ENCODE data around the gene SYNM.

SYNM gene

GRCh38 chr15:99092554-99093172 lies 12.2 kb upstream of the SYNM start:
- no CpG with 5 or more reads among the region's 13 CpGs for WGBS, 2 donors (ENCODE audit: extremely low coverage in 2 of 2, insufficient read length in 2 of 2, insufficient replicate concordance in 1 of 2)
- DNase-seq (ENCODE audit: low spot score): no peak
- Histone ChIP-seq H2BK15ac (ENCODE audit: low read length) (no peak overlapping the region), H3K23ac (ENCODE audit: low read depth, low read length, poor library complexity) (no peak overlapping the region), H4K8ac (ENCODE audit: low read depth, low read length) (no peak overlapping the region), H3K79me1 (ENCODE audit: low read depth, low read length) (no peaks in the 10 kb centered on the region), H2AK5ac (ENCODE audit: low read depth, low read length) (no peak overlapping the region), H2BK5ac (ENCODE audit: low read length) (no peak overlapping the region), H3K36me3 (replicated peaks in 1 of 2; ENCODE audit: control insufficient read depth in 2 of 2, insufficient read depth in 2 of 2, low read length in 2 of 2) (no peaks in the 10 kb centered on the region), H3K27me3 (ENCODE audit: control insufficient read depth in 3 of 3, insufficient read depth in 3 of 3, low read depth in 1 of 3, low read length in 3 of 3) (peaks cover 0 to 10% (median 0%) of the 10 kb centered on the region in 3 experiments), H3K9me3 (replicated peaks in 1 of 2; ENCODE audit: control insufficient read depth in 2 of 2, insufficient read depth in 1 of 2, low read depth in 1 of 2, low read length in 2 of 2) (no peaks in the 10 kb centered on the region), H2BK12ac (ENCODE audit: low read length) (no peak overlapping the region), H3K14ac (ENCODE audit: low read length) (no peak overlapping the region), H4K91ac (ENCODE audit: low read depth, low read length, poor library complexity) (no peak overlapping the region), H3K4me2 (ENCODE audit: insufficient read depth, low read length, poor library complexity, severe bottlenecking) (no peak overlapping the region), H3K4me1 (ENCODE audit: control insufficient read depth in 2 of 2, insufficient read depth in 1 of 2, low read depth in 1 of 2, low read length in 2 of 2) (peaks cover 0 to 9% of the 10 kb centered on the region in 2 donors), H2BK120ac (ENCODE audit: low read depth, low read length) (no peak overlapping the region), H3K4ac (ENCODE audit: low read length) (no peak overlapping the region), H3K27ac (replicated peaks; ENCODE audit: low read length) (no peak overlapping the region), H3K9ac (ENCODE audit: low read depth, low read length, poor library complexity) (no peak overlapping the region), H3K4me3 (ENCODE audit: low read length in 2 of 2) (no peak overlapping the region), H2AFZ (ENCODE audit: low read length) (no peak overlapping the region), H3K18ac (ENCODE audit: low read length) (no peak overlapping the region)

GRCh38 chr15:99095626-99096025 lies 9.3 kb upstream of the SYNM start:
- Histone ChIP-seq H3K9ac (ENCODE audit: low read depth, low read length, poor library complexity) (no peak overlapping the region), H3K4me1 (ENCODE audit: control insufficient read depth in 2 of 2, insufficient read depth in 1 of 2, low read depth in 1 of 2, low read length in 2 of 2) (peaks cover 0 to 9% of the 10 kb centered on the region in 2 donors), H3K27me3 (ENCODE audit: control insufficient read depth in 3 of 3, insufficient read depth in 3 of 3, low read depth in 1 of 3, low read length in 3 of 3) (peaks cover 4 to 35% (median 19%) of the 10 kb centered on the region in 3 experiments), H3K4me3 (ENCODE audit: low read length in 2 of 2) (no peak overlapping the region), H4K8ac (ENCODE audit: low read depth, low read length) (no peak overlapping the region), H2BK5ac (ENCODE audit: low read length) (no peak overlapping the region), H3K4me2 (ENCODE audit: insufficient read depth, low read length, poor library complexity, severe bottlenecking) (no peak overlapping the region), H3K18ac (ENCODE audit: low read length) (no peak overlapping the region), H2AFZ (ENCODE audit: low read length) (no peak overlapping the region), H3K27ac (replicated peaks; ENCODE audit: low read length) (no peak overlapping the region), H2BK15ac (ENCODE audit: low read length) (no peak overlapping the region), H3K23ac (ENCODE audit: low read depth, low read length, poor library complexity) (no peak overlapping the region), H3K79me1 (ENCODE audit: low read depth, low read length) (no peaks in the 10 kb centered on the region), H3K36me3 (replicated peaks in 1 of 2; ENCODE audit: control insufficient read depth in 2 of 2, insufficient read depth in 2 of 2, low read length in 2 of 2) (no peaks in the 10 kb centered on the region), H3K9me3 (replicated peaks in 1 of 2; ENCODE audit: control insufficient read depth in 2 of 2, insufficient read depth in 1 of 2, low read depth in 1 of 2, low read length in 2 of 2) (no peaks in the 10 kb centered on the region), H2AK5ac (ENCODE audit: low read depth, low read length) (no peak overlapping the region), H2BK120ac (ENCODE audit: low read depth, low read length) (no peak overlapping the region), H3K14ac (ENCODE audit: low read length) (no peak overlapping the region), H4K91ac (ENCODE audit: low read depth, low read length, poor library complexity) (no peak overlapping the region), H3K4ac (ENCODE audit: low read length) (no peak overlapping the region), H2BK12ac (ENCODE audit: low read length) (no peak overlapping the region)
- WGBS, 2 donors (ENCODE audit: extremely low coverage in 2 of 2, insufficient read length in 2 of 2, insufficient replicate concordance in 1 of 2): no CpG with 5 or more reads among the region's 3 CpGs
- no peak for DNase-seq (ENCODE audit: low spot score)

GRCh38 chr15:99096173-99096893 lies 8.5 kb upstream of the SYNM start:
- Histone ChIP-seq H4K8ac (ENCODE audit: low read depth, low read length) (no peak overlapping the region), H3K27me3 (ENCODE audit: control insufficient read depth in 3 of 3, insufficient read depth in 3 of 3, low read depth in 1 of 3, low read length in 3 of 3) (peaks cover 4 to 35% (median 19%) of the 10 kb centered on the region in 3 experiments)
- WGBS, 2 donors (ENCODE audit: extremely low coverage in 2 of 2, insufficient read length in 2 of 2, insufficient replicate concordance in 1 of 2): no CpG with 5 or more reads among the region's 11 CpGs

GRCh38 chr15:99096894-99097426 lies 7.9 kb upstream of the SYNM start:
- no peak overlapping the region for H3K14ac ChIP-seq (ENCODE audit: low read length)
- no peaks in the 10 kb centered on the region for H3K36me3 ChIP-seq (replicated peaks in 1 of 2; ENCODE audit: control insufficient read depth in 2 of 2, insufficient read depth in 2 of 2, low read length in 2 of 2)
- no peak overlapping the region for H3K18ac ChIP-seq (ENCODE audit: low read length)
- no CpG with 5 or more reads among the region's 11 CpGs for WGBS, 2 donors (ENCODE audit: extremely low coverage in 2 of 2, insufficient read length in 2 of 2, insufficient replicate concordance in 1 of 2)
- no peak overlapping the region for H3K4me2 ChIP-seq (ENCODE audit: insufficient read depth, low read length, poor library complexity, severe bottlenecking)
- no peak overlapping the region for H3K27ac ChIP-seq (replicated peaks; ENCODE audit: low read length)
- peaks cover 0 to 9% of the 10 kb centered on the region in 2 donors for H3K4me1 ChIP-seq (ENCODE audit: control insufficient read depth in 2 of 2, insufficient read depth in 1 of 2, low read depth in 1 of 2, low read length in 2 of 2)
- H4K91ac ChIP-seq (ENCODE audit: low read depth, low read length, poor library complexity): no peak overlapping the region
- no peak overlapping the region for H2BK15ac ChIP-seq (ENCODE audit: low read length)
- H3K79me1 ChIP-seq (ENCODE audit: low read depth, low read length): no peaks in the 10 kb centered on the region
- no peaks in the 10 kb centered on the region for H3K9me3 ChIP-seq (replicated peaks in 1 of 2; ENCODE audit: control insufficient read depth in 2 of 2, insufficient read depth in 1 of 2, low read depth in 1 of 2, low read length in 2 of 2)
- peaks cover 4 to 41% (median 19%) of the 10 kb centered on the region in 3 experiments for H3K27me3 ChIP-seq (ENCODE audit: control insufficient read depth in 3 of 3, insufficient read depth in 3 of 3, low read depth in 1 of 3, low read length in 3 of 3)
- no peak overlapping the region for H2BK5ac ChIP-seq (ENCODE audit: low read length)
- no peak overlapping the region for H2AFZ ChIP-seq (ENCODE audit: low read length)
- H3K23ac ChIP-seq (ENCODE audit: low read depth, low read length, poor library complexity): peak overlapping the region; percentile 26
- no peak overlapping the region for H2AK5ac ChIP-seq (ENCODE audit: low read depth, low read length)
- no peak overlapping the region for H3K9ac ChIP-seq (ENCODE audit: low read depth, low read length, poor library complexity)
- no peak for DNase-seq (ENCODE audit: low spot score)
- H3K4ac ChIP-seq (ENCODE audit: low read length): no peak overlapping the region
- no peak overlapping the region for H2BK120ac ChIP-seq (ENCODE audit: low read depth, low read length)
- no peak overlapping the region for H3K4me3 ChIP-seq (ENCODE audit: low read length in 2 of 2)
- no peak overlapping the region for H4K8ac ChIP-seq (ENCODE audit: low read depth, low read length)
- H2BK12ac ChIP-seq (ENCODE audit: low read length): no peak overlapping the region

More at GRCh38 chr15:99096173-99096893, 8.5 kb upstream of the SYNM start:
- no peak overlapping the region for H2AFZ ChIP-seq (ENCODE audit: low read length)
- H3K4ac ChIP-seq (ENCODE audit: low read length): no peak overlapping the region
- H2BK12ac ChIP-seq (ENCODE audit: low read length): no peak overlapping the region
- no peak overlapping the region for H3K14ac ChIP-seq (ENCODE audit: low read length)
- H3K4me3 ChIP-seq (ENCODE audit: low read length in 2 of 2): peak overlapping the region in 1 of 2 donors; percentile 28
- H4K91ac ChIP-seq (ENCODE audit: low read depth, low read length, poor library complexity): no peak overlapping the region
- peak overlapping the region; percentile 26 for H3K23ac ChIP-seq (ENCODE audit: low read depth, low read length, poor library complexity)
- H2AK5ac ChIP-seq (ENCODE audit: low read depth, low read length): no peak overlapping the region
- no peak overlapping the region for H2BK15ac ChIP-seq (ENCODE audit: low read length)
- no peaks in the 10 kb centered on the region for H3K36me3 ChIP-seq (replicated peaks in 1 of 2; ENCODE audit: control insufficient read depth in 2 of 2, insufficient read depth in 2 of 2, low read length in 2 of 2)
- peaks cover 0 to 9% of the 10 kb centered on the region in 2 donors for H3K4me1 ChIP-seq (ENCODE audit: control insufficient read depth in 2 of 2, insufficient read depth in 1 of 2, low read depth in 1 of 2, low read length in 2 of 2)
- H3K27ac ChIP-seq (replicated peaks; ENCODE audit: low read length): no peak overlapping the region
- no peak for DNase-seq (ENCODE audit: low spot score)
- H3K79me1 ChIP-seq (ENCODE audit: low read depth, low read length): no peaks in the 10 kb centered on the region
- H3K18ac ChIP-seq (ENCODE audit: low read length): no peak overlapping the region
- no peak overlapping the region for H2BK120ac ChIP-seq (ENCODE audit: low read depth, low read length)
- H3K9ac ChIP-seq (ENCODE audit: low read depth, low read length, poor library complexity): no peak overlapping the region
- H3K9me3 ChIP-seq (replicated peaks in 1 of 2; ENCODE audit: control insufficient read depth in 2 of 2, insufficient read depth in 1 of 2, low read depth in 1 of 2, low read length in 2 of 2): no peaks in the 10 kb centered on the region
- H3K4me2 ChIP-seq (ENCODE audit: insufficient read depth, low read length, poor library complexity, severe bottlenecking): no peak overlapping the region
- no peak overlapping the region for H2BK5ac ChIP-seq (ENCODE audit: low read length)
